Right hindlimb (tissue), 1 donor: Measurements from ENCODE around the gene TRAPPC14.

Experiments
- DNase-seq: peaks from one replicate; pipeline ENCODE4 v3.0.0-alpha.2; 2018

Gene TRAPPC14

DNA sequence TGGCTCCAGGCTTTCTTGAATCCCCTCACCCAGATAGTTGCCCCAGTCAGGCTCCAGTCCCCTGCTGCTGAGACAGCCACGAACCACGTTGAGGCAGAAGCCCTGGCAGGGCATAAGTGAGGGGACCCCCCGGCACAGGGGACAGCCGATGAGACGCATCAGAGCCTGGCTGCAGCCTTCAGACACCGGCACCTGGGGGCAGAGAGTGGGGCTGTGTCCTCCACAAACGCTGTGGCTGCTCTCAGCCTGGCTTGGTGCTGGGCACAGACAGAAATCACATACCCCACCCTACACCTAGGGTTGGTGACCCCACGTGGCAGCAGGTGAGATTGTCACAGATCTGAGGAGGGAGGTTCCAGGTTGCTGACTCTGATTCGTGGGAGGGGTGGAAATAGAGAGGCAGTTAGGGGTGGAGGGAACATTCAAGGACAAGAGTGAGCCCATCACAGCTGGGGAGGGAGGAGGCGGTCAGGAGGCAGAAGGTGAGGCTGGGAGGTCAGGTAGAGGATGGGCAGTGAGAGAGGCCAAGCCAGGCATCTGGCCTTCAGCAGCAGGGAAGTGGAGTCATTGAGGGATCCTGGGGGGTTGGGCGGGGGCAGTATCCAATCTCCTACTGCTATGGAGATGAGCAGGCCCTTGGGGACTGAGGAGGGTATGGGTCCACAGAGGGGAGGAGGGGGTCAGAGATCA is 15.4 kb upstream of the TRAPPC14 start:
- no peak for DNase-seq

DNA sequence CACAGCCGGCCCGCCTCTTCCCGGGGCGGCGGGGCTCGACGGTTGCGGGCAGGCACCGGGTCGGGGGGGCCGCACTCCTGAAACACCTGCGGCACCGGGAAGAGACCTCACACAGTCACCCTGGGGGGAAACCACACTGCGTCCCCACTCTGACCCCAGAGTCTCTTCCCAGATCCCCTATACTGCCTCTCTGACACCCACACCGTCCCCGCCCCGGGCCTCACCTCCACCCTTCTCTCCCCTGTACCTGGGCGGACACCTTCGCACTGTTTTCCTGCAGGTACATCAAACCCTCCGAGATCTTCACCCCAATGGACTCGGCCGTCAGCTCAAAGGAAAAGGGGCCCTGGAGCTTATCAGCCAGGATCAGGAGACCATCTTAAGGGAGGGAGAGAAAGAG is 13.3 kb upstream of the TRAPPC14 start:
- no peak for DNase-seq

DNA sequence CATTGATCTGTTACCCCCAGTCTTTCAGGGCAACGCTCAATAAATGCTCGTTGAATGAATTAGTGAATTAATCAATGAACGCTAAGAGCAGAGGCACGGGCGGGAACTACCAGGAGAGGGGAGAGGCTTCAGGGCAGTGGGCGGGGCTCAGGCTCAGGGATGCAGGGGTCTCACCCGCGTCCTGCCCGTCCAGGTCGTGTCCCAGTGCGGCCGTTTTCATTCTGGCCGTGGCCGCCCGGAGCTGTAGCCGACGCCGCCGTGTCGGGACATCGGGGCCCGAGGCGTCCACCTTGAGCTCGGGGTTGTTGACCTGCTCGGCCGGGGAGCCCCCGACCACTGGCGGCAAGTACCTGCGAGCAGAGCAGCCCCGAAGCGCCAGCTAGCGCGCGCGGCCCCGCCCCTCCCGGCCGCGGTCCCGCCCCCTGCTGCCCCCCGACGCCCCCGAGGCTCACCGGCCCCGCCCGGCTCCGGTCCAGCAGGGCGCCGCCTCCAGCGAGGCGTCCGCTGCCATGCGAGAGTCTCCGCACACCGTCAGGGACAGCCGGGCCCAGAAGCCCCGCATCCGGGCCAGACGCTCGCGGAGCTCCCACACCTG is 12.7 kb upstream of the TRAPPC14 start:
- no peak for DNase-seq

DNA sequence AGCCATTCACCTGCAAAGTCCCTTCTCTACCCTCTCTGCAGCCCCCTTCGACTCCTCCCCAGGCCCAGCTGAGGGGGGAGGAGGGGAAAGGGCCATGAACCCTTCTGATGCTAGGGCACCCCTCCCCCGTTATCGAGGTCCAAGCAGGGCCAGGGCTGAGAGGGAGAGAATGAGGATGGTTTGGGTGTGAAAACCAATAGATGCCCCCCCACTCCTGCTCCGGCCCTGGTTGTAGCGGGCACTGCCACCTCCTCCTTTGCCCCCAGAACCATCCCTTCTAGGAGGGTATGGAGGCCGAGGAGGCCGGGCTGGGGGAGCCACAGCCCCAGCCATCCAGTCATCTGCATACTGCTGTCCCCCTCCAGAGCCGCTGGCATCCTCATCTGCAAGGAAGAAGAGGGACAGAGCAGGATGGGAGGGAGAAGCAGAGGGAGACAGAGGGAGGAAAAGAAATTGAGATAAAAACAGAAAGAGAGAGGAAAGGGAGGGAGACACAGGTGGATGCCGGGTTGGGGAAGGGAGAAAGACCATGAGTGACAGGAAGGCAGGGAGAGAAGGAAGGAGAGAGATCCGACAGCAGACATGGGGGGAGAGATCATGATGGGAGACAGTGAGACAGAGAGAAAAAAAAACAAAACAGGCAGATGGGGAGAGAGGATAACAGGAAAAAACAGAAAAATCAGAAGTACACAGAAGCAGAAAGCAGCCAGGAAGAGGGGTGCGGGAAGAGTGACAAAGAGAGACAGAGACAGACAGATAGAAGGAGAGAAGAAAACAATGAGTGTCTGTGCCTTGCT is 11.8 kb upstream of the TRAPPC14 start:
- DNase-seq, result no peak

DNA sequence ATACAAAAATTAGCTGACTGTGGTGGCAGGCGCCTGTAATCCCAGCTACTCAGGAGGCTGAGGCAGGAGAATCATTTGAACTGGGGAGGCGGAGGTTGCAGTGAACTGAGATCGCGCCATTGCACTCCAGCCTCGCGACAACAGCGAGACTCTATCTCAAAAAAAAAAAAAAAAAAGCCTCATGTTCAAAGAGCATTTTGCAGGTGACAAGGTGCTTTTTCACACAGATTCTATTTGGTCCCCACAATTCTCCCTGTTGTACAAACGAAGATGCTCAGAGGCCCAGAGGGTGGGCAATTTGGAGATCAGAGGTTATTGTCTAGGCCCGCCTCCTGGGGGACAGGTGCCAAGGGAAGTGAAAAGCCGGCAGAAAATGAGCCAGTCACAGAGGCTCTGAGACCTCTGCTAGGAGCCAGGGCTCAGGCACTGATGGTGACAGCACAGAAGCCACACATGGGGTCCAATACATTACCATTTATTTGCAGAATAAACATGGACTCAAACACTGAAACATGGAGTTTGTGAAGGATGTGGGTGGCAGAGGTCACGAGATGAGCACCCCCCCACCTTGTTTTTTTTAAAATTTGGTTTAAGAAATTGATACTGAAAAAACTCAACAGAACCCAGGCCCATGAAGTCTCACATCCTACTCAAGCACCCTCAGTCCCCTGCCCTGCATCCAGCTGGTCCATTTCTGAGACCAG is 10.8 kb upstream of the TRAPPC14 start:
- no peak for DNase-seq

DNA sequence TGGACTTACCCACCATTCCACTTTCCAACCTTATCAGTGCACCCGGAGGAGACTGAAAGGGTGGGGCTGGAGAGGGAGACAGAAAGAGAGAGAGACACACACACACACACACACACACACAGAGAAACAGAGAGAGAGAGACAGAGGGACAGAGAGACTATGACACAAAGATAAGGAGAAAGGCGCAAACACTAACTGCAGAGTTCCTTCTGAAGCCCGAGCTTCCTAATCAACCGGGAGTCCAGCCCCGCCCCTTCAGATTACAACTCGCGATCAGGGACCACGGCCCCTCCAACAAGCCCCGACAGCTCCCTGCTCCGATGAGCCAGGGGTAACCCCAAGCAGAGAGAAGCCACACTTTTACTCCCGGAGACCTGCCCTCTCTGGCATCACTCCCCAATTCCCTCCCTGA is 9.4 kb upstream of the TRAPPC14 start:
- no peak for DNase-seq

DNA sequence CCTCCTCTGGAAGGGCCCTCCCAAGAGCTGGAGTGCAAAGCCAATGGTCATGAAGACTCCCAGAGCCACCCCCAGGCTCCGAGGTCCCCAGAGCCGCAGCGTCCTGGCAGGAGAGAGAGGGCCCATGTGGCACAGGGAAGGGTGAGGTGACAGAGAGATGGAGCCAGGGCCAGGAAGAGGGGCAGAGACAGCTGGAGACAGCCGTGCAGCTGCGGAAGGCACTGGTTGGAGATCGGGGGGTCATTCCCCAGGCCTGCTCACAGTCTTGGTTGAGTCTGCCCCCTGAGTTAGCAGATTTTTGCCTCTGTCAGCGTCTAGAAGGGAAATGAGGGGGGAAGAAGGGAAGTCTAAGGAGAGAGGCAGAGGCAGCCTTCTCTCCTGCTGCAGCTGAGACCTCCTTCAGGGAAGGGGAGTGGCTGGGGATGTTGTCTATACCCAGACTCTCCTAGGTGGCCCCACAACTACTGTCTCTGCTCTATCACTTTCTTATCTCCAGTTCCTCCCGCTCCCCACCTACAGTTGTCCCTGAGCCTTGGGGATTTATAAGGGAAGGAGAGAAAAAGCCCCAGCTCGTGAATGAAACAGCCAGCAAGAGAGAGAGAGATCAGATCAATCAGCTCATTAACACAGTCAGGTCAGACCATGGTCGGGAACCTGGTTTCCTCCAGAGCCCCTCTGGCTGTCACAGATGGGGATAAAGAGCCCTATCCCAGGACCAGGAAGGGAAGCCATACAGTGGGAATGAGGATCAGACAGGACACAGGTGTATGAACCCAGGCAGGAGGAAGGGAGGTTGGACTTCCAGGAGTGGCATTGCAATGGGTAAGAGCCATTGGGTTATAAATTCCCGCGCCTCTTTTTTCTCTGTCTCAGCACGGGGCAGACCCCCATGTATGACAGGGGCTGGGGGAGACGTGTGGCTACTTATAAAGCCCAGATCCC is 8.7 kb upstream of the TRAPPC14 start:
- no peak for DNase-seq

DNA sequence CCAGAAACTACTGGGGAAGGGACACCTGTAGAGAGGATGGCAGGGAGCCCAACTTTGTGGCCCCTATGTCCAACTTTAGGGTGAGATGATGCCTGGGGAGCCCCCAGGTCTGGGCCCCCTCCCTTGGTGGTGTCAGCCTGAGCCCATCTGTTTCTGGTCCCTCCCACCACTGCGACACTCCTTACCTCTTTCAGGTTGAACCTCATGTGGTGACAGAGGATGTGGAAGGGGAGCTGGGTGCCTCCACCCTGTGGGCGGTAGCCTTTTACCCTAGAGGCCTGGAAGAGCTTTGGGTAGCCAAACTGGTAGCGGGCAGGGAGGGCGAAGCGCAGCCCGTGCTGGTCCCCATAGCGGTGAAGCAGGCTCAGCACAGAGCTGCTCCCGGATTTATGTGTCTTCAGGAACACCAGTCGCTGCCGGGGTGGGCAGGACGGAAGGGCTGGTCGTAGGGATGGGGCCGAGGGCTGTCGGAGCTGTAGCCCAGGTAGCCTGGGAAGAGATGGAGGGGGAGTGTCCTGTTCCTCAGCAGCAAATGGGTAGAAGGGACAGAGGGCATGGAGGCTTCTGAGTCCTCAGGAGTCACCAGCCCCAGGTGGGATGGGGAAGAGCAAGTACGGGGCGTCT is 7.9 kb upstream of the TRAPPC14 start:
- no peak for DNase-seq

DNA sequence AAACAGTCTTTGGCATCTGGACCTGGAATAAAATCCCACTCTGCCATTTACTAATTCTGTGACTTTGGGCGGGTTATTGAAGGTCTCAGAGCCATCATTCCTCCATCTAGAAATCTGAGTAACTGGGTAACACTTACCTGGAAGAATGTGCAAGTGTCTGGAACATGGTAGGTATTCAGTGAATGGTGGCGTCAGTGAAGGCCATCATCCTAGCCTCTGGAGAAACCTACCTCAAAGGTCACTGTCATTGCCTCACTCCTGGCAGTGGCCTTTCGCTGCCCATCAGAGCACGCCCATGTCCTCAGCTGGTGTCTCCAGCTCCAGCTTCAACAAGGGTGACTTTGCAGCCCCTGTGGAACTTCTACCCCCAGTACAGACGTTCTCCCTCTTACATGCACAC is 5.3 kb upstream of the TRAPPC14 start:
- DNase-seq, result no peak

DNA sequence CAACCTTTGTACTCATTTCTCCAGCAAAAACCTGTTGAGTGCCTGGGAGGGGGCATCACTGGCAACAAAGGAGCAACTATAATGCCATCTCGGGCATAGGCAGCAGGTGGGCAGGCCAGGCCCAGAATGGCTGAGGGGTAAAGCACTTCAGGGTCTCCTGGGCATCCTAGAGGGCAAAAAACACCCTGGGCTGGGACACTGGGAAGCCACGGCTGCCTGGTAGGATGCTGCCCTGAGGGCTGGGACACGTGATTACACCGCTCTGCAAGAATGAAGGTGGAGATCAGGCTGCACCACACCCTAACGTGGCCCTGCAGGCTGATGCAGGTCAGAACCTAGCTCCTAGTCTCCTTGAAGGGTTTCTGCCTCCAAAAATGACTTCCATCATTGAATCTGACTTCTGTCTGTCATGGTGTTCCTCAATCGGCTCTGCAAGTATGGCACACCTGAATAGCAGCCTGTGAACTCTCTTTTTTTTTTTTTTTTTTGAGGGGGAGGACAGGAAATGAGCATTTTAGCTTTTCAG is 4.5 kb upstream of the TRAPPC14 start:
- DNase-seq, result no peak

DNA sequence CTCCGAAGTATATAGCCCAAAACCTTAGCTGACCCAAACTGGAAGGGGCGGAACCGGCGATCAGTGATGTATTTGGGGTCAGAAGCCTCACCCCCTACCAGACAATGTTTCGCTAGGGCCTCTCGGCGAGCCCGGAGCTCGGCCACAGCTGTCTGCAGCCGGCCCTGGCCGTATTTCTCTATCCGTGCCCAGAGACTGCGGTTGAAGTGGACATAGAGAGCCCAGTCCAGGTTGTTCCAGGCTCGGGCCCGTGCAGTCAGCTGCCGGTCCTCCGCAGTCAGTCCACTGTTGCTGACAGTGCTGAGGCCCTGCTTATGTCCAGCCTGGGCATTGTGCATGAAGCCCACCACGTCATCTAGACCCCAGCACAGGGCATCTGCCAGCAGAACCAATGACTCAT is 1.5 kb upstream of the TRAPPC14 start:
- DNase-seq, result peak; percentile 18

DNA sequence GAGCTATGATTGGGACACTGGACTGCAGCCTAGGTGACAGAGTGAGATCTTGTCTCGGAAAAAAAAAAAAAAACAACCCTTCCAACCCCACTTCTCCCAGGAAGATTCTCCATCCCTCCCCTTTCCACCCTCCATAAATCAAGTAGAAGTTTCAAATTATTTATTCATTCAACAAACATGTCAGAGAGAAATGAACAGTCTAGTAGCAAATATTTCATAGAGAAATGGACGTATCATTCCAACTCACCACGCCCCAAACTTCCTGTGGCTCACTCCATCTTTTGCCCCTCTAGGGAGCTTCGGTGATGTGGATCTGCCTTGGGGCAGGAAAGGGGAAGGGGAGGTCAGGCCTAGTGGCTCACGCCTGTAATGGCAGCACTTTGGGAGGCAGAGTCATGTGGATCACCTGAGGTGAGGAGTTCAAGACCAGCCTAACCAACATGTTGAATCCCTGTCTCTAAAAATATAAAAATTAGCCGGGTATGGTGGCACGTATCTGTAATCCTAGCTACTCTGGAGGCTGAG is 638 bp upstream of the TRAPPC14 start:
- no peak for DNase-seq

DNA sequence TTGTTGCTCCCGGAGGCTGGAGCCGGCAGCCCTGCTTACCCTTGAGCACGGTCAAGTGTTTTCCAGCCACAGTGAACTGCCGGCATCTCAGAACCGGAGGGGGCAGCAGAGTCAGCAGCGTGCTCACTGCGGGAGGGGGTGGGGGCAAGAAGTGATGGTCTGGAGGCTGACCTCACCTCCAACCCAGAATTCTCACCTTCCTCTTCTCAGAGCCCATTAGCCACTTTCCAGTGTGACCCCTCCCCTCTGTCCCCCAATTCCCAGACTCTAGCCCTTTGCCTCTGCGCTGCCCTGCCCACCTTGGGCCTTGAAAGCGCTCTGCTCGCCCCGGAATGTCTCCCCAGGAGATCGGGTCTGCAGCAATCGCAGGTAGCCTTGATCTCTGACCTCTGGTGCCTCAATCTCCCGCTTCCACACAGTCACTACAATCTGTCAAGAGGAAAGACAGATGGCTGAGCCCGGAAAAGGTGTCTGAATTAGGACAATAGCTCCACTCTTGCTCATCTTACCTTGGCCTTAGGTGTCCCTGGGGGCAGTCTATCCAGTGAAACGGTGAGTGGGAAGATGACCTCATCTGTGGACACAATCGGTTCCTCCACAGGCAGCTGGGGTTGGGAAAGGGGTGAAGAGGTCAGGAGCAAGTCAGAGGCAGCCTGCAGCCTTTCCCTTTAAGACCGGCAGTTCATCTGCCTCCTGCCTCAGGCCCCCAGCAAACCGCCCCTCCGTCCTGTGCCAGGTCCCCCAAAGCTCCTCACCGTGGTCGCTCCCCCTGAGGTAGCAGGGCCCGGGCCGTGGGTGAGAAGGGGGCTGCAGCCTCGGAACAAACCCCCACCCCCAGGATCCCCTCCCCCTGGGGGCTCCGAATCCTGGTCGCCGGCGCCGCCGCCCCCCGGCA is 942 bp downstream of the TRAPPC14 start:
- DNase-seq, result peak; percentile 34

DNA sequence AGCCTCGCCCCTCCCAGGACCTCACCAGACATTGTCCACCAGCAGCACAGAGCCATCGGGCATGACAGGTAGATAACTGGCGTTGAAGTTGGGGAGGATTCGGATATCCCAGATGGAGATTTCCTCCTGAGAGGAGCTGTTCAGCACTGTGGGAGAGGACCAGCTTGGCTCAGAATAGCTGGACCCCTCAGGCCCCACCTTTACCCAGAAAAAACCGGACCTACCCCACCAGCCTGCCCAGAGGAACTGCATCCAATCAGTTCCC is 1.5 kb downstream of the TRAPPC14 start:
- DNase-seq, result no peak

DNA sequence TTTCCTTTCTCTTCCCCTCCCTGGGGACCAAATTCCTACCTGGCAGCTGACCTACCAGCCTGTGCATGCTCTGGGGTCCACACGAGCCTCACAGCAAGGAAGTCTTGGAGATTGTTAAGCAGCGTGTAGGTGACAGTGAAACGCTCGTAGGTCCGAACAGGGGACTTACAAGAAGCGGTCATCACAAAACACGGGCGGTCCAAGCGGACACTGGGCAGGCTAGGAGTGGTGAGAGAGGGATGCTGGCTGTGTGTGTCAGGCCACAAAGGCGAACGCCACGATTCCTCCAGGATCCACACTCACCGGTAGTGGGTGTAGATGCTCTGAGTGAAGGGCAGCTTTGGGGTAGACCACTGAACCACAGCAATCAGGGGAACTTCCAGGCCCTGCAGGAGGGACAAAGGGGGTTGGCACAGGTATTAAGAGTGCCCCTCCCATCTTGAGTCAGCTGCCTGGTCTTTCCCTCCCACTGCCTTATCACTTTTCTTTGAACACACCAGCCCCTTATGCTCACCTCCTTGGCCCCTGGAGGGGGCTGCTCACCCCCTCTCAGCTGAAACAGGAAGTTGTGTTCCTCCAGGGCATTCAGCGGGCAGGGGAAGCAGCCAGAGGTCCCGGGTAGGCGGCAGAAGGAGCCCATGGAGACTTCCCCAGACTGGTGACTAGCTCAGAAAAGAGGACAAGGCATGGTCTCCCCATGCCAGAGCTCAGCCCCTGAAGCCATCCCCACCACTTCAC is 2.0 kb downstream of the TRAPPC14 start:
- peak; percentile 19 for DNase-seq

DNA sequence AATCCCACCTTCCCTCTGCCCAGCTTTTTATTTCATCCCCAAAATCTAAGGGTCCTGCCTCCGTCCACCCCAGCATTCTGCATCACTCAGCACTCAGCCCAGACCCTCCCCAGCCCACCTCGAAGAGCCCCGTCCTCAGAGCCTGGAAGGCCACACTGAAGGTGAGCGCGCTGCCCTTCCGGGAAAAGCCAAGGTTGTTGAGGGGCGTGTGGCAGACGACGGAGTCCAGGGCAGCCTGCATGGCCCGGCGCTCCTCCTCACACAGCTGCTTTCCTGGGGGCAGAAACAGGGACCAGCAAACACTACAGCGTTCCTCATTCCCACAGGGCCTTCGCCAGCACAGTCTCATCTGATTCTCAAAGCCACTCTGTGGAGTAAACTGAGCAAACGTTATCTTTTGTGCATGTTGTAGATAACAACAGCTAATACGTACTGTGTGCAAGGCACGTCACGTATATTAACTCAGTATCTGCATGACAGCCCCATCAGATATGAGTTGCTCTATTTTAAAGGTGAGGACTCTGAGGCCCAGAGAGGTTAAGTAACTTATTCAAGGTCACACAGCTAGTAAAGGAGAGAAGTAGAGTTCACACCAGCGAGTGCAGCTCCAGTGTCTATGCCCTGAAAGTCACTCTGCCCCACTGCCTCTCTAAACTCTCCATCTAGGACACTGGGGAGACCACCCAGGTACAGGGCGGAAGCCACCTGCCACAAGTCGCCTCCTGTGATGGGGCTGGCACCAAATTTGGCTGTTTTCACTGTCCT is 2.8 kb downstream of the TRAPPC14 start:
- DNase-seq, result no peak

DNA sequence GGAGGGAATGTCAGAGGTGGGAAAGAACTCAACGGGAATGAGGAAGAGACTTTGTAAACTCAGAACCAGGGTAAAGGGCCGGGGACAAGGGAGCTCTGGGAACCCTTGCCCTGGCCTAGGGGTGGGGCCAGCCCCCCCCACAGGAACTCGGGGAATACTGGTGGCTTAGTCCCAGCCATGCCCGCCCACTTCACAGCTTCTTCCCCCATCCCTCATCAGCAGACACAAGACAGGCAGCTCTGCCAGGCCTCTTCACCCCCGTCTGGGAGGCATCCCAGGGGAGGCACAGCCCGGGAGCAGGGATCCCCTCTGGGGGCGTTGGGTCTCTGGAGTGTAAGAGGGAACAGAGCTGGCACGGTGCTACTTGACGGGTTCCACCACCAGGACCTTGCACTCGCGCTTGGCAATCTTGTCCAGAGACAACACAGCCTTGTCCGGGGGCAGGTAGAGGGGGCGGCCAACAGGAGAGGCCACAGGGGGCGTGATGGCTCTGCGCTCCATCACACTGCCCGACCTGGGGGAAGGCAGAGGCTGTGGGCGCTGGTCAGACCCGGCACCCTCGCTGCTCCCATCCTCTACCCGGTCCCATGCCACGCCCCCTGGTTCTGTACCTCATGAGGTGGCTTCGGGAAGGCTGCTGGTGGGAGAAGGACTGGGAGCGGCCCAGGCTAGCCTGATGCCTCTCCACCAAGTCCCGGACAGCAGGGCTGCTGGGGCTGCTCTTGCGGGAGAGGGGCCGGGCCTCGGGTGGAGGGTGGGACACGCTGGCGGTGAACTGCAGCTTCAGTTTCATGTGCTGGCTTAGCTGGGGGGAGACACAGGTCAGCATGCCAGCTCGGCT is 3.7 kb downstream of the TRAPPC14 start:
- no peak for DNase-seq
